ENCODE measurements around the gene AMH. TPM values are rescaled to one million over a fixed set of nuclear protein-coding genes. Genes with fewer than 3 reads are reported as not detected.

Gene AMH
- total and polyA plus RNA-seq, 4 experiments from 2014 or later = 7.5 to 12.7 TPM; not detected in 2

DNA sequence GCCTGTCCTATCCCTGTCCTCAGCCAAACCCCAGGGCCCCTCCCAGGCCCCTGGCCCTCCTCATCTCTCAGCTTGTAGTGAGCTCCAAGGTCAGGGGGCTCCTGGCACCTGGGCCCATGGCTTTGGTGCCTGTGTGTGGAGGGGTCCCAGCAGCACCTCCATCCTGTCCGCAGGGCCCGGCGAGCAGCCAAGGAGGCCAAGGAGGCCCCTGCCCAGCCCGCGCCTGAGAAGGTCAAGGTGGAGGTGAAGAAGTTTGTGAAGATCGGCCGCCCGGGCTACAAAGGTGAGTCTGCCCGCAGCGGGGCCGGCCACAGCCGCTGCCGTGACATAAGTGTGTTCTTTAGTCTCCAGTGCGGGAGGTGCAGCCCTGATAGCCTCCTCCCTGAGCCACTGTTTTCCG is 3.9 kb upstream of the AMH start:
- no peaks in the 10 kb centered on the region for H3K9me3 Mint-ChIP-seq

DNA sequence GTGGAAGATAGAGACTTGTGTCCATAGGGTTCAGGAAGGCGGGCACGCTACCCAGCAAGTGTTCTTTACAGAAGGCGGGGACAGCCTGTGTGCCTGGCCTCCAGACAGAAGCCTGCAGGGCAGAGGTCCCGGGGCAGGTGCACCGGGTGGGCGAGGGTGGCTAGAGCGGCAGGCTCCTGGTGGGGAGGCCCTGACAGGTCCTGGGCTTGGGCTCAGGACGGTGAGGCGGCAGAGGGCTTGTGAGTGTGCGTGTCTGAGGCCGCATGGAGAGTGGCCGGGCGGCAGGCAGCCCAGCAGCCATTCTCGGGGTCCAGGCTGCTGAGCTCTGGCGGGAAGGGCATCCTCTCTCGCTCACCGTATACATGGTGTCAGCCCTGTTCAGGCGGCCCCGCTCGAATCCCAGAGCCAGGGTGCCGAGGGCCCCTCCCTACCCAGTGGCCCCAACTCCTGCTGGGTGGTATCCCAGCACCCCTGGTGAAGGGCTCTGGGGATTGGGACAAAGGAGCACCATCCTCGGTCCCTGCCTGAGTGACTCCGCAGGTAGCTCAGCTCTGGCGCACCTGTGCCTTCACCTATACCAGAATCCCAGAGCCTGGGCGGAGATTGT is 3.0 kb upstream of the AMH start:
- no peak overlapping the region for H3K27ac Mint-ChIP-seq
- DNase-seq = no peak
- ChIA-PET CTCF (ENCODE audit: partially characterized antibody) (no interaction called here), POLR2A (ENCODE audit: partially characterized antibody) (interaction anchor here (1.1 kb wide), 1 partner anchor 82 kb away, joined by 3 read pairs; the partner anchor contains the start of gene LSM7)
- Histone ChIP-seq H3K27ac (ENCODE audit: low read depth, low read length) (no peak overlapping the region), H3K4me3 (ENCODE audit: low read length in 2 of 2) (no peak overlapping the region), H3K4me1 (ENCODE audit: insufficient read depth, low read length) (peaks cover 35% of the 10 kb centered on the region), H3K27me3 (ENCODE audit: insufficient read depth, low read length) (peaks cover 4% of the 10 kb centered on the region), H3K36me3 (ENCODE audit: insufficient read depth, low read length) (peaks cover 56% of the 10 kb centered on the region), H3K9me3 (ENCODE audit: control insufficient read depth in 1 of 2, low read length in 2 of 2) (no peaks in the 10 kb centered on the region)
- H3K27me3 Mint-ChIP-seq = no peaks in the 10 kb centered on the region
- H3K4me3 Mint-ChIP-seq = no peak overlapping the region
- no peaks in the 10 kb centered on the region for H3K9me3 Mint-ChIP-seq
- intact Hi-C loops (cut with micrococcal nuclease) = no loop called here
- H3K4me1 Mint-ChIP-seq = peaks cover 11 to 27% (median 14%) of the 10 kb centered on the region in 4 donors
- peaks cover 21 to 33% of the 10 kb centered on the region in 2 donors for H3K36me3 Mint-ChIP-seq

More for the DNA sequence above, 3.9 kb upstream of the AMH start:
- H3K4me1 ChIP-seq (ENCODE audit: insufficient read depth, low read length) = peaks cover 35% of the 10 kb centered on the region
- peaks cover 4% of the 10 kb centered on the region for H3K27me3 ChIP-seq (ENCODE audit: insufficient read depth, low read length)
- CTCF ChIA-PET (ENCODE audit: partially characterized antibody) = no interaction called here
- Mint-ChIP-seq H3K27me3 (no peaks in the 10 kb centered on the region), H3K36me3 (peaks cover 21 to 36% of the 10 kb centered on the region in 2 donors), H3K27ac (no peak overlapping the region), H3K4me3 (no peak overlapping the region), H3K4me1 (peaks cover 19 to 36% (median 23%) of the 10 kb centered on the region in 4 donors)
- H3K9me3 ChIP-seq (ENCODE audit: control insufficient read depth in 1 of 2, low read length in 2 of 2) = no peaks in the 10 kb centered on the region
- no peak overlapping the region for H3K27ac ChIP-seq (ENCODE audit: low read depth, low read length)
- H3K4me3 ChIP-seq (ENCODE audit: low read length in 2 of 2) = no peak overlapping the region
- POLR2A ChIA-PET (ENCODE audit: partially characterized antibody) = interaction anchor here (1.1 to 2.8 kb wide), 2 partner anchors 25 to 26 kb away, joined by 4 to 9 read pairs; no protein-coding TSS in a partner anchor
- DNase-seq = no peak
- H3K36me3 ChIP-seq (ENCODE audit: insufficient read depth, low read length) = peaks cover 56% of the 10 kb centered on the region
- intact Hi-C loops (cut with micrococcal nuclease) = no loop called here

DNA sequence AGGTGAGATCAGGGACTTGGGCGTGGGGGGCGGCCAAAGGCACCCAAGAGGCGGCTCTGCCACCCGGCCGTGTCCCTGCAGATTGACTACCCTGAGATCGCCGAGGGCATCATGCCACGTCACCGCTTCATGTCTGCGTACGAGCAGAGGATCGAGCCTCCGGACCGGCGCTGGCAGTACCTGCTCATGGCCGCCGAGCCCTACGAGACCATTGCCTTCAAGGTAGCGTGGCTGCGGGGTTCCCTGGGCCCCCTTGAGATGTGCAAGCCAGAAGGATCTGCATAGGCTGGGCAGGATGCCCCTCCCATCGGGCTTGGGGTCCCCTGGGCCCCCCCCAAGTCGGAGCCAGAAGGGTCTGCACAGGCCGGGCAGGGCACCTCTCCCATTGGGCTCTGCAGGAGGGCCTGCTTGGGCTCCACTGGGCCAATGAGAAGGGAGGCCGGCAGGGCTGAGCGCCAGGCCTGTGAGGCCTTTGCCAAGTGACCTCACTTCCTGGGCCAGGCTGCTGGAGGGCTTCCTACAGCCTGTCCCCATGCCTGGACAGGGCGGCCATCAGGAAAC is 2.2 kb upstream of the AMH start:
- Histone ChIP-seq H3K36me3 (ENCODE audit: insufficient read depth, low read length) (peaks cover 56% of the 10 kb centered on the region), H3K4me3 (ENCODE audit: low read length in 2 of 2) (no peak overlapping the region), H3K4me1 (ENCODE audit: insufficient read depth, low read length) (peaks cover 32% of the 10 kb centered on the region), H3K27ac (ENCODE audit: low read depth, low read length) (no peak overlapping the region), H3K9me3 (ENCODE audit: control insufficient read depth in 1 of 2, low read length in 2 of 2) (no peaks in the 10 kb centered on the region), H3K27me3 (ENCODE audit: insufficient read depth, low read length) (peaks cover 4% of the 10 kb centered on the region)
- no peaks in the 10 kb centered on the region for H3K27me3 Mint-ChIP-seq
- H3K36me3 Mint-ChIP-seq = peaks cover 21 to 27% of the 10 kb centered on the region in 2 donors
- no peak for DNase-seq
- intact Hi-C loops (cut with micrococcal nuclease) = no loop called here
- peaks cover 7 to 19% (median 8%) of the 10 kb centered on the region in 4 donors for H3K4me1 Mint-ChIP-seq
- no peak overlapping the region for H3K27ac Mint-ChIP-seq
- CTCF ChIA-PET (ENCODE audit: partially characterized antibody) = no interaction called here
- no peaks in the 10 kb centered on the region for H3K9me3 Mint-ChIP-seq
- no peak overlapping the region for H3K4me3 Mint-ChIP-seq
- POLR2A ChIA-PET (ENCODE audit: partially characterized antibody) = interaction anchor here (1.1 kb wide), 1 partner anchor 81 kb away, joined by 3 read pairs; the partner anchor contains the start of gene LSM7

DNA sequence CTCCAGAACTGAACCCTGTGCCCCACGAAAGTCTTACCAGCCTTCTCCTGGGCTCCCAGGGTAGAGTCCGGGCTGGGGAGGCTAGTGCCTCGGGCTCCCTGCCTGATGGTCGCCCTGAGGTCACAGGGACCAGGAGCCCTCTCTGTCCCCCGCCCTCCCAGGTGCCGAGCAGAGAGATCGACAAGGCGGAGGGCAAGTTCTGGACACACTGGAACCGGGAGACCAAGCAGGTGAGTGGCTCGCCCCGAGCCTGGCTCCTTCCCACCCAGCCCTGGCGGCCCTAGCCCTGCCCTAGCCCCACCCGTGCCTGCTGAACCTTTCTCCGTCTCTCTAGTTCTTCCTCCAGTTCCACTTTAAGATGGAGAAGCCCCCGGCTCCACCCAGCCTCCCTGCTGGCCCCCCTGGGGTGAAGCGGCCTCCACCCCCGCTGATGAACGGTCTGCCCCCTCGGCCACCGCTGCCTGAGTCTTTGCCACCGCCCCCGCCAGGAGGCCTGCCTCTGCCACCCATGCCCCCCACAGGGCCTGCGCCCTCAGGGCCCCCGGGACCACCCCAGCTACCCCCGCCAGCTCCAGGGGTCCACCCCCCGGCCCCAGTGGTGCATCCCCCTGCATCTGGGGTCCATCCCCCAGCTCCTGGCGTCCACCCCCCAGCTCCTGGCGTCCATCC is 1.6 kb upstream of the AMH start:
- Histone ChIP-seq H3K4me1 (ENCODE audit: insufficient read depth, low read length) (peaks cover 32% of the 10 kb centered on the region), H3K9me3 (ENCODE audit: control insufficient read depth in 1 of 2, low read length in 2 of 2) (no peaks in the 10 kb centered on the region), H3K27ac (ENCODE audit: low read depth, low read length) (no peak overlapping the region), H3K4me3 (ENCODE audit: low read length in 2 of 2) (no peak overlapping the region), H3K27me3 (ENCODE audit: insufficient read depth, low read length) (peaks cover 4% of the 10 kb centered on the region), H3K36me3 (ENCODE audit: insufficient read depth, low read length) (peaks cover 56% of the 10 kb centered on the region)
- Mint-ChIP-seq H3K4me1 (peaks cover 4 to 13% (median 5%) of the 10 kb centered on the region in 4 donors), H3K9me3 (no peaks in the 10 kb centered on the region), H3K4me3 (no peak overlapping the region), H3K36me3 (peaks cover 17 to 23% of the 10 kb centered on the region in 2 donors), H3K27ac (no peak overlapping the region), H3K27me3 (no peaks in the 10 kb centered on the region)
- ChIA-PET CTCF (ENCODE audit: partially characterized antibody) (no interaction called here), POLR2A (ENCODE audit: partially characterized antibody) (interaction anchor here (1.1 to 16.7 kb wide), 3 partner anchors 9 to 24 kb away, joined by 3 to 325 read pairs (median 167); partner anchors contain the start of genes PLEKHJ1 and SF3A2)
- intact Hi-C loops (cut with micrococcal nuclease) = no loop called here
- DNase-seq = no peak

GRCh38 chr19:2248136-2249009 is 750 bp upstream of the AMH start:
- peaks cover 32% of the 10 kb centered on the region for H3K4me1 ChIP-seq (ENCODE audit: insufficient read depth, low read length)
- no peak for DNase-seq
- H3K4me3 Mint-ChIP-seq = no peak overlapping the region
- peak overlapping the region in 2 of 7 donors; percentile 23 to 32 for H3K27ac Mint-ChIP-seq
- H3K9me3 ChIP-seq (ENCODE audit: control insufficient read depth in 1 of 2, low read length in 2 of 2) = no peaks in the 10 kb centered on the region
- intact Hi-C loops (cut with micrococcal nuclease) = no loop called here
- H3K36me3 ChIP-seq (ENCODE audit: insufficient read depth, low read length) = peaks cover 48% of the 10 kb centered on the region
- peaks cover 4% of the 10 kb centered on the region for H3K27me3 ChIP-seq (ENCODE audit: insufficient read depth, low read length)
- H3K4me3 ChIP-seq (ENCODE audit: low read length in 2 of 2) = no peak overlapping the region
- H3K36me3 Mint-ChIP-seq = peaks cover 14 to 22% of the 10 kb centered on the region in 2 donors
- no peaks in the 10 kb centered on the region for H3K9me3 Mint-ChIP-seq
- H3K4me1 Mint-ChIP-seq = peaks cover 0 to 9% (median 5%) of the 10 kb centered on the region in 4 donors
- ChIA-PET POLR2A (ENCODE audit: partially characterized antibody) (interaction anchor here (1.1 to 16.7 kb wide), 4 partner anchors 9 to 23 kb away, joined by 3 to 325 read pairs (median 89); partner anchors contain the start of genes PLEKHJ1 and SF3A2), CTCF (ENCODE audit: partially characterized antibody) (interaction anchor here (0.9 to 2.5 kb wide), 2 partner anchors 9 to 14 kb away, joined by 3 to 10 read pairs; no protein-coding TSS in a partner anchor)
- no peaks in the 10 kb centered on the region for H3K27me3 Mint-ChIP-seq
- H3K27ac ChIP-seq (ENCODE audit: low read depth, low read length) = no peak overlapping the region

DNA sequence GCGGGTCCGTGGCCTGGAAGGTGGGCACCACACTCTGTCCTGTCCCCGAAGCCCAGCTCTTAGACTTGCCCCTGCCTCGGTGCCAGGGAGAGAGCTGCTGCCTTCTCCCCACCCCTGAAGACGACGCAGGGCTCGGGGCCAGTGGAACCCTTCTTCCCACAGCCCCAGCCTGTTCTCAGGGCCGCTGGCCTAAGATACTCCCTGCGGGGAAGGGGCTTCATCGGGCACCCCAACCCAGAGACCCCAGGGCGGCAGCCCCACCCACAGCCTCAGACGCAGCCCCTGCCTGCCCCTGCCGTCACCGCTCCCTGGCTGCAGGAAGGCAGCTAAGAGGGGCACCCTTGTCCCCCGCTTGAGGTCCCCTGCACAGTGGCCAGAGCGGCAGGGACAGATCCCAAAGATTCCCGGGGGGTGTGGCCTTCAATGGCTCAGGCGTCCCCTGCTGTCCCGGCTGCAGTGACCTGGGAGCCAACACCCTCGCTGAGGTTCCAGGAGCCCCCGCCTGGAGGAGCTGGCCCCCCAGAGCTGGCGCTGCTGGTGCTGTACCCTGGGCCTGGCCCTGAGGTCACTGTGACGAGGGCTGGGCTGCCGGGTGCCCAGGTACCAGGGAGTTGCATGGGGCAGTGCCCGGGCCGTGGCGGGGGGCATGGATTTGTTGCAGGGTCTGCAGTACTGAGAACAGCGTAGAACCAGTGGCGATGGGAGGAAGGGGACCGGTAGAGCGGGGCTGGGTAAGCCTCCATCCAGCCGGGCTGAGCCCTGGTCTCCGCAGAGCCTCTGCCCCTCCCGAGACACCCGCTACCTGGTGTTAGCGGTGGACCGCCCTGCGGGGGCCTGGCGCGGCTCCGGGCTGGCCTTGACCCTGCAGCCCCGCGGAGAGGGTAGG is 1.0 kb downstream of the AMH start:
- H3K27ac ChIP-seq (ENCODE audit: low read depth, low read length) = no peak overlapping the region
- peak in 1 of 5 donors; percentile 24 for DNase-seq
- Mint-ChIP-seq H3K27me3 (no peaks in the 10 kb centered on the region), H3K36me3 (peaks cover 10 to 13% of the 10 kb centered on the region in 2 donors), H3K27ac (peak overlapping the region in 1 of 7 donors; percentile 40), H3K4me1 (peaks cover 0 to 8% (median 4%) of the 10 kb centered on the region in 4 donors), H3K9me3 (no peaks in the 10 kb centered on the region), H3K4me3 (peak overlapping the region in 2 of 8 donors; percentile 9 to 35)
- POLR2A ChIA-PET (ENCODE audit: partially characterized antibody) = interaction anchor here (0.6 to 16.7 kb wide), 8 partner anchors 8 to 226 kb away, joined by 3 to 325 read pairs (median 8); partner anchors contain the start of genes GADD45B, PLEKHJ1 and SF3A2
- peaks cover 30% of the 10 kb centered on the region for H3K36me3 ChIP-seq (ENCODE audit: insufficient read depth, low read length)
- peaks cover 4% of the 10 kb centered on the region for H3K27me3 ChIP-seq (ENCODE audit: insufficient read depth, low read length)
- CTCF ChIA-PET (ENCODE audit: partially characterized antibody) = interaction anchor here (1.5 to 2.5 kb wide), 2 partner anchors 11 to 14 kb away, joined by 3 to 10 read pairs; partner anchors contain the start of gene PLEKHJ1
- peaks cover 31% of the 10 kb centered on the region for H3K4me1 ChIP-seq (ENCODE audit: insufficient read depth, low read length)
- no peaks in the 10 kb centered on the region for H3K9me3 ChIP-seq (ENCODE audit: control insufficient read depth in 1 of 2, low read length in 2 of 2)
- intact Hi-C loops (cut with micrococcal nuclease) = no loop called here
- H3K4me3 ChIP-seq (ENCODE audit: low read length in 2 of 2) = no peak overlapping the region

Data from CD4-positive, alpha-beta memory T cell (primary cell).